GM21723 (cell line): ENCODE data around the gene DNAH1.
A peak's percentile ranks its signal among the peaks of the same experiment; 100 is the strongest.

Source experiments
- ATAC-seq: cut with Tn5 transposase; IDR thresholded peaks from one replicate; pipeline ENCODE4 v1.9.1; 2021; ENCODE audit warnings: mild to moderate bottlenecking, moderate library complexity; ENCODE audit not compliant: unreplicated experiment

The DNAH1 gene

GRCh38 chr3:52443791-52444687 is 127.9 kb downstream of the DNAH1 start:
- ATAC-seq, result no peak

GRCh38 chr3:52444860-52445793 is 129.0 kb downstream of the DNAH1 start, which contains the start of gene SEMA3G:
SEMA3G (minus strand) TSS chr3:52445103; CDS start chr3:52445027, 76 bp downstream.
- peak; percentile 86 for ATAC-seq

GRCh38 chr3:52446042-52446441 is 129.9 kb downstream of the DNAH1 start:
- ATAC-seq, result no peak

GRCh38 chr3:52446631-52447511 is 130.8 kb downstream of the DNAH1 start:
- peak; percentile 53 for ATAC-seq

GRCh38 chr3:52447512-52448355 is 131.6 kb downstream of the DNAH1 start:
- ATAC-seq, result no peak
